ENCODE measurements around the gene ENTPD2.

The ENTPD2 gene

GRCh38 chr9:137044037-137044436 is 9.8 kb downstream of the ENTPD2 start:
- Histone ChIP-seq H3K27me3 (ENCODE audit: control insufficient read depth, insufficient read depth, low read length) (peaks cover 5% of the 10 kb centered on the region; the same call in 1 of the 2 replicates), H3K36me3 (ENCODE audit: control insufficient read depth, insufficient read depth, low read length) (no peaks in the 10 kb centered on the region; the same call in 1 of the 2 replicates), H3K4me3 (ENCODE audit: low read length) (no peak overlapping the region), H3K9me3 (ENCODE audit: control insufficient read depth, insufficient read depth, low read length) (no peaks in the 10 kb centered on the region), H3K27ac (ENCODE audit: low read length) (no peak overlapping the region), H3K4me1 (ENCODE audit: control insufficient read depth, insufficient read depth, low read length) (peaks cover 4% of the 10 kb centered on the region; the same call in 1 of the 2 replicates)
- no peak for DNase-seq (ENCODE audit: low read depth, low spot score)
- no CpG with 5 or more reads among the region's 12 CpGs for whole genome bisulfite sequencing (ENCODE audit: insufficient coverage, insufficient read length)

GRCh38 chr9:137042751-137043727 is 10.8 kb downstream of the ENTPD2 start:
- H3K9me3 ChIP-seq (ENCODE audit: control insufficient read depth, insufficient read depth, low read length): no peaks in the 10 kb centered on the region
- H3K4me1 ChIP-seq (ENCODE audit: control insufficient read depth, insufficient read depth, low read length): 0 out of 2 replicates have a peak, but pooled peaks cover 2% of the 10 kb centered on the region
- no peak overlapping the region for H3K27ac ChIP-seq (ENCODE audit: low read length)
- WGBS (ENCODE audit: insufficient coverage, insufficient read length): no CpG with 5 or more reads among the region's 36 CpGs
- H3K4me3 ChIP-seq (ENCODE audit: low read length): no peak overlapping the region
- DNase-seq (ENCODE audit: low read depth, low spot score): no peak
- peaks cover 5% of the 10 kb centered on the region; the same call in 1 of the 2 replicates for H3K27me3 ChIP-seq (ENCODE audit: control insufficient read depth, insufficient read depth, low read length)
- H3K36me3 ChIP-seq (ENCODE audit: control insufficient read depth, insufficient read depth, low read length): no peaks in the 10 kb centered on the region; the same call in 1 of the 2 replicates

- Histone ChIP-seq H3K4me3 (ENCODE audit: low read length) (no peak overlapping the region), H3K4me1 (ENCODE audit: control insufficient read depth, insufficient read depth, low read length) (0 out of 2 replicates have a peak, but pooled peaks cover 2% of the 10 kb centered on the region), H3K36me3 (ENCODE audit: control insufficient read depth, insufficient read depth, low read length) (no peaks in the 10 kb centered on the region; the same call in 1 of the 2 replicates), H3K27me3 (ENCODE audit: control insufficient read depth, insufficient read depth, low read length) (peaks cover 5% of the 10 kb centered on the region; the same call in 1 of the 2 replicates), H3K9me3 (ENCODE audit: control insufficient read depth, insufficient read depth, low read length) (no peaks in the 10 kb centered on the region), H3K27ac (ENCODE audit: low read length) (no peak overlapping the region)
- WGBS (ENCODE audit: insufficient coverage, insufficient read length): no CpG with 5 or more reads among the region's 16 CpGs
- no peak for DNase-seq (ENCODE audit: low read depth, low spot score)
Observed at GRCh38 chr9:137041124-137041523, 12.7 kb downstream of the ENTPD2 start.

- Histone ChIP-seq H3K36me3 (ENCODE audit: control insufficient read depth, insufficient read depth, low read length) (no peaks in the 10 kb centered on the region; the same call in 1 of the 2 replicates), H3K27ac (ENCODE audit: low read length) (no peak overlapping the region), H3K4me3 (ENCODE audit: low read length) (no peak overlapping the region), H3K27me3 (ENCODE audit: control insufficient read depth, insufficient read depth, low read length) (peaks cover 5% of the 10 kb centered on the region; the same call in 1 of the 2 replicates), H3K9me3 (ENCODE audit: control insufficient read depth, insufficient read depth, low read length) (no peaks in the 10 kb centered on the region), H3K4me1 (ENCODE audit: control insufficient read depth, insufficient read depth, low read length) (0 out of 2 replicates have a peak, but pooled peaks cover 2% of the 10 kb centered on the region)
- DNase-seq (ENCODE audit: low read depth, low spot score): no peak
- WGBS (ENCODE audit: insufficient coverage, insufficient read length): no CpG with 5 or more reads among the region's 23 CpGs
Observed at GRCh38 chr9:137040568-137040967, 13.3 kb downstream of the ENTPD2 start.

GRCh38 chr9:137039611-137040366 is 14.1 kb downstream of the ENTPD2 start:
- Histone ChIP-seq H3K4me3 (ENCODE audit: low read length) (no peak overlapping the region), H3K27ac (ENCODE audit: low read length) (no peak overlapping the region), H3K9me3 (ENCODE audit: control insufficient read depth, insufficient read depth, low read length) (no peaks in the 10 kb centered on the region), H3K36me3 (ENCODE audit: control insufficient read depth, insufficient read depth, low read length) (no peaks in the 10 kb centered on the region; the same call in 1 of the 2 replicates), H3K4me1 (ENCODE audit: control insufficient read depth, insufficient read depth, low read length) (0 out of 2 replicates have a peak, but pooled peaks cover 1% of the 10 kb centered on the region), H3K27me3 (ENCODE audit: control insufficient read depth, insufficient read depth, low read length) (peaks cover 1% of the 10 kb centered on the region; the same call in 1 of the 2 replicates)
- no peak for DNase-seq (ENCODE audit: low read depth, low spot score)
- no CpG with 5 or more reads among the region's 32 CpGs for WGBS (ENCODE audit: insufficient coverage, insufficient read length)

- no peak overlapping the region for H3K4me3 ChIP-seq (ENCODE audit: low read length)
- no peaks in the 10 kb centered on the region; the same call in 1 of the 2 replicates for H3K36me3 ChIP-seq (ENCODE audit: control insufficient read depth, insufficient read depth, low read length)
- peaks cover 1% of the 10 kb centered on the region; the same call in 1 of the 2 replicates for H3K4me1 ChIP-seq (ENCODE audit: control insufficient read depth, insufficient read depth, low read length)
Observed at GRCh38 chr9:137038916-137039315, 14.9 kb downstream of the ENTPD2 start.

GRCh38 chr9:137037483-137037882 is 16.4 kb downstream of the ENTPD2 start:
- no peak for DNase-seq (ENCODE audit: low read depth, low spot score)
- Histone ChIP-seq H3K27me3 (ENCODE audit: control insufficient read depth, insufficient read depth, low read length) (no peaks in the 10 kb centered on the region), H3K4me3 (ENCODE audit: low read length) (no peak overlapping the region), H3K36me3 (ENCODE audit: control insufficient read depth, insufficient read depth, low read length) (no peaks in the 10 kb centered on the region; the same call in 1 of the 2 replicates), H3K4me1 (ENCODE audit: control insufficient read depth, insufficient read depth, low read length) (peaks cover 1% of the 10 kb centered on the region; the same call in 1 of the 2 replicates), H3K27ac (ENCODE audit: low read length) (no peak overlapping the region), H3K9me3 (ENCODE audit: control insufficient read depth, insufficient read depth, low read length) (no peaks in the 10 kb centered on the region)
- no CpG with 5 or more reads among the region's 10 CpGs for WGBS (ENCODE audit: insufficient coverage, insufficient read length)

More at GRCh38 chr9:137038916-137039315, 14.9 kb downstream of the ENTPD2 start:
- no peak for DNase-seq (ENCODE audit: low read depth, low spot score)
- H3K27me3 ChIP-seq (ENCODE audit: control insufficient read depth, insufficient read depth, low read length): no peaks in the 10 kb centered on the region
- no peaks in the 10 kb centered on the region for H3K9me3 ChIP-seq (ENCODE audit: control insufficient read depth, insufficient read depth, low read length)
- WGBS (ENCODE audit: insufficient coverage, insufficient read length): no CpG with 5 or more reads among the region's 9 CpGs
- H3K27ac ChIP-seq (ENCODE audit: low read length): no peak overlapping the region

- no peak for DNase-seq (ENCODE audit: low read depth, low spot score)
- H3K4me3 ChIP-seq (ENCODE audit: low read length): no peak overlapping the region
- H3K9me3 ChIP-seq (ENCODE audit: control insufficient read depth, insufficient read depth, low read length): no peaks in the 10 kb centered on the region
- no peaks in the 10 kb centered on the region; the same call in 1 of the 2 replicates for H3K36me3 ChIP-seq (ENCODE audit: control insufficient read depth, insufficient read depth, low read length)
- H3K27ac ChIP-seq (ENCODE audit: low read length): no peak overlapping the region
- WGBS (ENCODE audit: insufficient coverage, insufficient read length): no CpG with 5 or more reads among the region's 13 CpGs
- H3K27me3 ChIP-seq (ENCODE audit: control insufficient read depth, insufficient read depth, low read length): no peaks in the 10 kb centered on the region
- H3K4me1 ChIP-seq (ENCODE audit: control insufficient read depth, insufficient read depth, low read length): peaks cover 1% of the 10 kb centered on the region; the same call in 1 of the 2 replicates
Observed at GRCh38 chr9:137037035-137037434, 16.8 kb downstream of the ENTPD2 start.

GRCh38 chr9:137035937-137036336 is 17.9 kb downstream of the ENTPD2 start:
- Histone ChIP-seq H3K36me3 (ENCODE audit: control insufficient read depth, insufficient read depth, low read length) (no peaks in the 10 kb centered on the region; the same call in 1 of the 2 replicates), H3K4me3 (ENCODE audit: low read length) (no peak overlapping the region), H3K9me3 (ENCODE audit: control insufficient read depth, insufficient read depth, low read length) (no peaks in the 10 kb centered on the region), H3K4me1 (ENCODE audit: control insufficient read depth, insufficient read depth, low read length) (peaks cover 1% of the 10 kb centered on the region; the same call in 1 of the 2 replicates), H3K27me3 (ENCODE audit: control insufficient read depth, insufficient read depth, low read length) (no peaks in the 10 kb centered on the region), H3K27ac (ENCODE audit: low read length) (no peak overlapping the region)
- no peak for DNase-seq (ENCODE audit: low read depth, low spot score)
- no CpG with 5 or more reads among the region's 8 CpGs for WGBS (ENCODE audit: insufficient coverage, insufficient read length)

- H3K4me1 ChIP-seq (ENCODE audit: control insufficient read depth, insufficient read depth, low read length): peaks cover 1% of the 10 kb centered on the region; the same call in 1 of the 2 replicates
- no CpG with 5 or more reads among the region's 9 CpGs for WGBS (ENCODE audit: insufficient coverage, insufficient read length)
- H3K4me3 ChIP-seq (ENCODE audit: low read length): no peak overlapping the region
- H3K36me3 ChIP-seq (ENCODE audit: control insufficient read depth, insufficient read depth, low read length): no peaks in the 10 kb centered on the region; the same call in 1 of the 2 replicates
- no peaks in the 10 kb centered on the region for H3K27me3 ChIP-seq (ENCODE audit: control insufficient read depth, insufficient read depth, low read length)
- H3K27ac ChIP-seq (ENCODE audit: low read length): no peak overlapping the region
- no peaks in the 10 kb centered on the region for H3K9me3 ChIP-seq (ENCODE audit: control insufficient read depth, insufficient read depth, low read length)
- DNase-seq (ENCODE audit: low read depth, low spot score): no peak
Observed at GRCh38 chr9:137035507-137035834, 18.4 kb downstream of the ENTPD2 start.

Measured in iPS DF 6.9 (cell line).